Skeletal muscle satellite cell (primary cell): Measurements from ENCODE around the gene SBNO1.

Experiments used
- H3K27me3 ChIP-seq: 2 replicates; pipeline ENCODE4 v1.7.0; 2013; ENCODE audit warnings: low read length; ENCODE audit not compliant: control insufficient read depth, insufficient read depth
- H3K36me3 ChIP-seq: 2 replicates; pipeline ENCODE4 v1.7.0; 2013; ENCODE audit warnings: mild to moderate bottlenecking, control low read depth, low read length; ENCODE audit not compliant: insufficient read depth
- H3K4me1 ChIP-seq: 2 replicates; pipeline ENCODE4 v1.7.0; 2013; ENCODE audit warnings: low read length; ENCODE audit not compliant: control insufficient read depth, insufficient read depth
- H3K4me2 ChIP-seq: 2 replicates; pipeline ENCODE4 v1.7.0; 2013; ENCODE audit warnings: mild to moderate bottlenecking, low read length
- H3K4me3 ChIP-seq: 2 replicates; pipeline ENCODE4 v1.7.0; 2013; ENCODE audit warnings: low read length
- H3K9ac ChIP-seq: 2 replicates; pipeline ENCODE4 v1.7.0; 2013; ENCODE audit warnings: mild to moderate bottlenecking, low read depth, low read length, moderate library complexity
- H3K9me3 ChIP-seq: replicated peaks from 2 replicates; pipeline ENCODE4 v1.7.0; 2013; ENCODE audit warnings: mild to moderate bottlenecking, control low read depth, low read length

The SBNO1 gene

GRCh38 chr12:123267335-123267920, 97.2 kb downstream of the SBNO1 start:
- peaks cover 41% of the 10 kb centered on the region for H3K4me1 ChIP-seq
- H3K27me3 ChIP-seq = no peaks in the 10 kb centered on the region
- H3K9me3 ChIP-seq = no peaks in the 10 kb centered on the region
- H3K4me3 ChIP-seq = peak overlapping the region; percentile 93
- peaks cover 35% of the 10 kb centered on the region for H3K36me3 ChIP-seq
- H3K9ac ChIP-seq = peak overlapping the region; percentile 97
- H3K4me2 ChIP-seq = peak overlapping the region; percentile 100

- Histone ChIP-seq H3K36me3 (peaks cover 41% of the 10 kb centered on the region), H3K9ac (peak overlapping the region; percentile 97), H3K4me3 (no peak overlapping the region), H3K9me3 (no peaks in the 10 kb centered on the region), H3K27me3 (no peaks in the 10 kb centered on the region), H3K4me2 (peak overlapping the region; percentile 100), H3K4me1 (peaks cover 38% of the 10 kb centered on the region)
These were observed 97.9 kb downstream of the SBNO1 start for GRCh38 chr12:123266679-123267277.

GRCh38 chr12:123265851-123266678, 98.6 kb downstream of the SBNO1 start:
- peaks cover 48% of the 10 kb centered on the region for H3K36me3 ChIP-seq
- no peaks in the 10 kb centered on the region for H3K9me3 ChIP-seq
- H3K9ac ChIP-seq = peak overlapping the region; percentile 5
- no peak overlapping the region for H3K4me2 ChIP-seq
- H3K4me1 ChIP-seq = peaks cover 38% of the 10 kb centered on the region
- no peaks in the 10 kb centered on the region for H3K27me3 ChIP-seq
- no peak overlapping the region for H3K4me3 ChIP-seq

- Histone ChIP-seq H3K9me3 (no peaks in the 10 kb centered on the region), H3K9ac (no peak overlapping the region), H3K27me3 (no peaks in the 10 kb centered on the region), H3K36me3 (peaks cover 62% of the 10 kb centered on the region), H3K4me3 (no peak overlapping the region), H3K4me2 (no peak overlapping the region), H3K4me1 (peaks cover 38% of the 10 kb centered on the region)
These were observed 100.0 kb downstream of the SBNO1 start for GRCh38 chr12:123264642-123265041.

DNA sequence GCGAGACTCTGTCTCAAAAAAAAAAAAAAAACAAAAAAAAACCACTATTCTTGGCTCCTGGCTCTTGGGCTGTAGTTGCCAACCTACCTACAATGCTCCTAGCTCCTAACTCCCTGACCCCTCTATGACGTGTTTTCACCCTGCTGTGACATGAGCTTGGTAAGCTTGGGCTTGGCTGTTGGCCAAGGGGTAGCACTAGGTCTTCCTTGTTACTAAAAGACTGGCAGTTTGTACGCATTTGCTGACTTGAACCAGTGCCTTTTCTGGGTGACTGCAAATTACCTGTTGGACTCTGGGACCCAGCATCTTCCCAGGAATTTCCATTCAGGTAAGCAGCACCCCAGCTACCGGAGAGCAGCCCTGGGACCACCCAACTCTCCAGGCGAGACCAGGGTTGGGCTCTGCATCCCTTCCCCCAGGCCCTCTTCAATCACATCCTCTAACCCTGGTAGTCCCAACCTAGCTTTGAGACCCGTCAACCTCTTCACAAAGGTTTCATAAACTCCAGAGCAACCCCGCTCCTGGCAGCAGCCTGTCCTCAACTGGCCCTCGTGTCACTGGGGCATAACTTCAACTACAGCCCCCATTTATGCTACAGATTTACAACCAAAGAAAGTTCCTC, 101.3 kb downstream of the SBNO1 start:
- H3K4me3 ChIP-seq = no peak overlapping the region
- peaks cover 76% of the 10 kb centered on the region for H3K36me3 ChIP-seq
- no peak overlapping the region for H3K9ac ChIP-seq
- H3K4me2 ChIP-seq = no peak overlapping the region
- H3K27me3 ChIP-seq = no peaks in the 10 kb centered on the region
- H3K4me1 ChIP-seq = peaks cover 27% of the 10 kb centered on the region
- H3K9me3 ChIP-seq = no peaks in the 10 kb centered on the region

GRCh38 chr12:123261196-123261595, 103.5 kb downstream of the SBNO1 start:
- Histone ChIP-seq H3K4me3 (no peak overlapping the region), H3K36me3 (peaks cover 73% of the 10 kb centered on the region), H3K4me1 (peaks cover 6% of the 10 kb centered on the region), H3K9me3 (no peaks in the 10 kb centered on the region), H3K4me2 (no peak overlapping the region), H3K9ac (no peak overlapping the region), H3K27me3 (no peaks in the 10 kb centered on the region)

DNA sequence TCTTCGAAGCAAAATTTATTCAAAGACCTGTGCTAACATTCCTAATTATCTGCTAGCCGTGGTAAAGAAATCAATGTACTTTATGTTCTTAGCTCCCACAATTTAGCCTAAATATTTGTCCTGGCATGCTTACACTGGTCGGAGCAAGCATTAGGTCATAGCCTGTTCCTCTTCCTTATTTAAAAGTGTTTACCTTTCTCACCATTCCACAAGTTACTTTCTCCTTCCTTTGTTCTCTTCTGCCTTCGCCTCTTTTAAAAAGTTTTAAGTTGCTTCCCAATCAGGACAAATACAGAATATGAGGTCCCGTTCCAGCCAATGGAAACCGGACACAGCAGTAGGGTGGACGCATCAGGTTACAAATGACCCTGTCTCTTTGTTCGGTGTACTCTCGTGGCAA, 104.6 kb downstream of the SBNO1 start:
- H3K36me3 ChIP-seq = peaks cover 70% of the 10 kb centered on the region
- H3K4me2 ChIP-seq = no peak overlapping the region
- no peaks in the 10 kb centered on the region for H3K4me1 ChIP-seq
- H3K9ac ChIP-seq = no peak overlapping the region
- H3K4me3 ChIP-seq = no peak overlapping the region
- H3K9me3 ChIP-seq = no peaks in the 10 kb centered on the region
- H3K27me3 ChIP-seq = no peaks in the 10 kb centered on the region

DNA sequence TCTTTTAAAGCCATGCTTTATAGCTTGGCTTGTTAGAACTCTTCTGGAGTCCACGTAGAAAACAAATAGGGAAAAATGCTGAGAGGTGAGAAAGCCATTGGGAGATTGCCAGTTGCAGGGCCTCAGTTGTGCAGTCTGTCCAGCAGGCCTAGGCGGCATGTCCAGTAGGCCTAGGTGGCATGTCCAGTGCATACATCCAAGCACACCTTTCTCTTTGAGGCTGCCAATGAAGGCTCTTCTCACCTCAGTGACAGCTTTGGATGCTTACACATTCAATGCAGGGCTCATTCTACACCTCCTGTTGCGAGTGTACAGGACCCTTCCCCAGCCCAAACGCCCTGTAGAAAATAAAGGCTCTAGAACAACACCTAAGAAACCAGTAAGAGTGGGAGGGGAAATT, 106.1 kb downstream of the SBNO1 start:
- H3K9me3 ChIP-seq = no peaks in the 10 kb centered on the region
- H3K9ac ChIP-seq = no peak overlapping the region
- H3K4me2 ChIP-seq = no peak overlapping the region
- H3K27me3 ChIP-seq = no peaks in the 10 kb centered on the region
- H3K4me3 ChIP-seq = no peak overlapping the region
- peaks cover 8% of the 10 kb centered on the region for H3K4me1 ChIP-seq
- peaks cover 76% of the 10 kb centered on the region for H3K36me3 ChIP-seq

- Histone ChIP-seq H3K27me3 (no peaks in the 10 kb centered on the region), H3K4me1 (peaks cover 16% of the 10 kb centered on the region), H3K4me3 (no peak overlapping the region), H3K9me3 (no peaks in the 10 kb centered on the region), H3K4me2 (no peak overlapping the region), H3K36me3 (peaks cover 65% of the 10 kb centered on the region), H3K9ac (no peak overlapping the region)
These were observed 109.7 kb downstream of the SBNO1 start for GRCh38 chr12:123254853-123255446.

DNA sequence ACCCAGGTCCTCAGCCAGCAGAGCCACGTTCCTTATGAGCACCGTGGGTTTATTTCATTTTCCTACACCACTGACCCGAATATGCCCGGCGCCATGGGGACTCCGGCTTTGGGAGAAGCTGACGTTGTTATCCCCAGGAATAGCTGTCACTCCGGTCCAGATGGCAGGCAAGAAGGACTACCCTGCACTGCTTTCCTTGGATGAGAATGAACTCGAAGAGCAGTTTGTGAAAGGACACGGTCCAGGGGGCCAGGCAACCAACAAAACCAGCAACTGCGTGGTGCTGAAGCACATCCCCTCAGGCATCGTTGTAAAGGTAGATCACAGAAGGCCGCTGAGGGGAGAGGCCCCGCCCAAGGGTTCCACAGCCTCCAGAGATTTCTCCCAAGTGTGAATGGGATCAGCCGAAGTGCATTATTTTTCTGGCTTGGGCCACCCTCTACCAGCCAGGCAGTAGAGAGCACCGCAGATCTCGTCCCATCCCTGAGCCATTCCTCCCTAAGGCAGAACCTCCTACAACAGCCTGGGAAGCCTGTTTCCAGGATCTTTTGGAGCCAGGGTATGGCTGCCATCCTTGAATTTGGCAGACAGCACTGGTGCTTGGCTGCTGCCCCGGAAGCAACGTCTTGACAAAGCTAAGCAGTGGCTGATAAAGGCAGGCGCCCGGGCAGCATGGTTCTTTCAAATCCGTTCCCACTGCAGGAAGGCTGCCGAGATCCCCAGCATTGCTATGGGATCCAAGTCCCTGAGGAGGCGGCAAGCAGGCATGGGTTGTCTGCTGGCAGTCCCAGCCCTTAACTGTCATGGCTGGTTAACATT, 110.8 kb downstream of the SBNO1 start:
- H3K27me3 ChIP-seq = no peaks in the 10 kb centered on the region
- H3K4me3 ChIP-seq = no peak overlapping the region
- no peak overlapping the region for H3K9ac ChIP-seq
- H3K4me2 ChIP-seq = peak overlapping the region; percentile 17
- peaks cover 54% of the 10 kb centered on the region for H3K36me3 ChIP-seq
- peaks cover 16% of the 10 kb centered on the region for H3K4me1 ChIP-seq
- no peaks in the 10 kb centered on the region for H3K9me3 ChIP-seq
